Ovary (tissue), 3 donors: ENCODE data around the gene TULP4.

Source experiments
- EP300 ChIP-seq: sonication (generic); formaldehyde crosslinking; IDR thresholded peaks from one replicate; pipeline ENCODE4 v1.6.1; 2017; ENCODE audit warnings: antibody characterized with exemption
- POLR2A ChIP-seq: fragments of 450-650 bp; IDR thresholded peaks from one replicate; pipeline ENCODE4 v1.6.1; 2017; ENCODE audit warnings: antibody characterized with exemption, mild to moderate bottlenecking, moderate library complexity
- TF ChIP-seq, protein P1 (sequence below), 3 donors: fragments of 450-650 bp in 2 of 3; fragments of 200-600 bp in 1 of 3; IDR thresholded peaks; one replicate each; pipeline versions ENCODE4 v1.5.1 to v1.8.0; 2016 to 2022; ENCODE audit warnings: antibody characterized with exemption in 3 of 3, mild to moderate bottlenecking in 1 of 3
- donor health status: DM: no; HTN: no; CAD: no.

DNA sequence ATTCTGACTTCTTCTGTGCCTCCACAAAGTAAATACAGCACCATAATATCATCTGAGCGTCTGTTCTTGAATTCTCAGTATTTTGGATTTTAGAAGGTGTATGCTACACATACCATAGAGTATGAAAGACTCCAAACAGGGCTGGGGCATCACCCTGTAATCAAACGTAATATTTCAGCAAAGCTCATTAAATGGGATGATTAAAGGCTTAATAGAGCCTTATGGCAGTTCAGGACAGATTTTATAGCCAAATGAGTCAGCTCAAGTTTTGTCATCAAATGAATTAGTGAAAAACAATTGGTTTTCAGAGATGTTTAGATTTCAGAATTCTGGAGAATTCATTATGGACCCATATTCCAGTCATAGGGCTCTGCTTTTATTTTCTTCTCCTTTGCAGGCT is 68.9 kb downstream of the TULP4 start:
- TF ChIP-seq, protein P1, sequence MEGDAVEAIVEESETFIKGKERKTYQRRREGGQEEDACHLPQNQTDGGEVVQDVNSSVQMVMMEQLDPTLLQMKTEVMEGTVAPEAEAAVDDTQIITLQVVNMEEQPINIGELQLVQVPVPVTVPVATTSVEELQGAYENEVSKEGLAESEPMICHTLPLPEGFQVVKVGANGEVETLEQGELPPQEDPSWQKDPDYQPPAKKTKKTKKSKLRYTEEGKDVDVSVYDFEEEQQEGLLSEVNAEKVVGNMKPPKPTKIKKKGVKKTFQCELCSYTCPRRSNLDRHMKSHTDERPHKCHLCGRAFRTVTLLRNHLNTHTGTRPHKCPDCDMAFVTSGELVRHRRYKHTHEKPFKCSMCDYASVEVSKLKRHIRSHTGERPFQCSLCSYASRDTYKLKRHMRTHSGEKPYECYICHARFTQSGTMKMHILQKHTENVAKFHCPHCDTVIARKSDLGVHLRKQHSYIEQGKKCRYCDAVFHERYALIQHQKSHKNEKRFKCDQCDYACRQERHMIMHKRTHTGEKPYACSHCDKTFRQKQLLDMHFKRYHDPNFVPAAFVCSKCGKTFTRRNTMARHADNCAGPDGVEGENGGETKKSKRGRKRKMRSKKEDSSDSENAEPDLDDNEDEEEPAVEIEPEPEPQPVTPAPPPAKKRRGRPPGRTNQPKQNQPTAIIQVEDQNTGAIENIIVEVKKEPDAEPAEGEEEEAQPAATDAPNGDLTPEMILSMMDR (IDR thresholded peaks at IDR 0.05): no peak
- TF ChIP-seq EP300: no peak
- TF ChIP-seq POLR2A: no peak
